H1 (cell line): ENCODE measurements around the gene AP1M1. TPM values are rescaled to one million over a fixed set of nuclear protein-coding genes. Genes with fewer than 3 reads are reported as not detected.

Source experiments
- EZH2 ChIP-seq: fragments of 200-600 bp; sonication (generic); IDR thresholded peaks from 2 replicates; pipeline ENCODE4 v1.7.1; 2012; ENCODE audit warnings: low read depth, mild to moderate bottlenecking, moderate library complexity, low read length, inconsistent platforms; ENCODE audit not compliant: severe bottlenecking
- POU5F1 ChIP-seq: IDR thresholded peaks from 2 replicates; pipeline ENCODE4 v1.6.1; 2011; ENCODE audit warnings: low read depth, mild to moderate bottlenecking, low read length, moderate library complexity
- polyA plus RNA-seq, 7 experiments: library from polyadenylated mRNA; depleted of rRNA in 3 of 7; stranded (reverse) in 5 of 7; unstranded in 2 of 7; fragments of >200 nt in 5 of 7; fragments of 200-250 nt in 2 of 7; gene quantifications; 1 replicate in 5 of 7; 2 replicates in 1 of 7; 4 replicates in 1 of 7; pipeline versions ENCODE4 v1.2.1 to v1.2.3, GENCODE V29; 2011 to 2013; ENCODE audit warnings: missing spikeins in 2 of 7, mixed read lengths in 2 of 7
- total RNA-seq: library from RNA; stranded (reverse); fragmentation: NEBNext Ultra II Directional; extraction: Animal tissue kit (Norgen Biotek cat#: 25700); gene quantifications from 2 replicates; pipeline ENCODE4 v1.2.1, GENCODE V29; 2021

Gene AP1M1
- total and polyA plus RNA-seq, 2 of the 8 experiments (the other 6 are each of a cell fraction or from before 2014, with no cell fraction given): 30.9 to 37.5 TPM

DNA sequence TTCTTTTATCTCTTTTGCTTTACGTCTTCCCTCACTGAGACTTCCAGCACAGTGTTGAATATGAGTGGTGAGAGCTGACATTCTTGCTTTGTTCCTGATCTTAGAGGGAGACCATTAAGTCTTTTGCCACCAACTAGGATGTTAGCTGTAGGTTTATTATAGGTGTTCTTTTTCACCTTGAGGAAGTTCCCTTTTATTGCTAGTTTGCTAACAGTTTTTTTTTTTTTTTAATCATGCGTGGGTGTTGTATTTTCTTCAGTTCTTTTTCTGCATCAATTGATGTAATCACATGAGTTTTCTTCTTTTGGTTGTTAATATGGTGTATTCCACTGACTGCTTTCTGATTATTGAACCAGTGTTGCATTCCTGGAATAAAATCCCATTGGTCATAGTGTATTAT is 21.1 kb downstream of the AP1M1 start (continued):
- TF ChIP-seq POU5F1 (no peak), EZH2 (no peak)
- TF ChIP-seq, all 59 proteins: peak for 0
